Retinal pigment epithelial cell (primary cell): Measurements from ENCODE around the gene DMRTB1.

Experiments used
- DNase-seq: peaks from one replicate; pipeline ENCODE4 v3.0.0-alpha.2; 2010; ENCODE audit warnings: low read depth
- H3K4me3 ChIP-seq: 2 replicates; pipeline ENCODE4 v1.5.1; 2011; ENCODE audit warnings: mild to moderate bottlenecking, low read length, control low read depth, moderate library complexity
- CTCF ChIP-seq: conservative IDR thresholded peaks from 2 replicates; pipeline ENCODE4 v1.5.1; 2011; ENCODE audit warnings: low read depth, low read length, control low read depth, inconsistent platforms

The DMRTB1 gene

GRCh38 chr1:53510215-53510614 is 51.0 kb downstream of the DMRTB1 start:
- DNase-seq = no peak
- no peak for TF ChIP-seq CTCF
- no peak overlapping the region for H3K4me3 ChIP-seq

GRCh38 chr1:53511323-53511932 is 52.2 kb downstream of the DMRTB1 start:
- H3K4me3 ChIP-seq = no peak overlapping the region
- TF ChIP-seq CTCF = no peak
- DNase-seq = no peak

- H3K4me3 ChIP-seq = no peak overlapping the region
- no peak for DNase-seq
Measured at GRCh38 chr1:53511933-53512806, 53.0 kb downstream of the DMRTB1 start.

GRCh38 chr1:53512807-53513755 is 53.9 kb downstream of the DMRTB1 start:
- no peak for TF ChIP-seq CTCF
- H3K4me3 ChIP-seq = no peak overlapping the region
- DNase-seq = no peak

More at GRCh38 chr1:53511933-53512806, 53.0 kb downstream of the DMRTB1 start:
- TF ChIP-seq CTCF = no peak

- no peak for DNase-seq
- H3K4me3 ChIP-seq = no peak overlapping the region
- no peak for TF ChIP-seq CTCF
Measured at GRCh38 chr1:53513846-53514245, 54.6 kb downstream of the DMRTB1 start.

GRCh38 chr1:53514436-53514835 is 55.2 kb downstream of the DMRTB1 start:
- H3K4me3 ChIP-seq = no peak overlapping the region
- DNase-seq = no peak
- TF ChIP-seq CTCF = no peak
